Upper lobe of left lung (tissue), 6 donors: ENCODE data around the gene SF3A2. TPM values are rescaled to one million over a fixed set of nuclear protein-coding genes. Genes with fewer than 3 reads are reported as not detected.

Experiments used
- ATAC-seq, 2 donors: fragments of 200-7000 bp; cut with Tn5 transposase; one replicate each; pipeline ENCODE4 v1.9.1; 2022; ENCODE audit warnings: mild to moderate bottlenecking in 2 of 2, moderate library complexity in 2 of 2; ENCODE audit not compliant: low FRiP score in 2 of 2
- DNase-seq, 2 donors: peaks; one replicate each; pipeline ENCODE4 v3.0.0-alpha.2; 2019 to 2020
- H3K27ac ChIP-seq, 4 donors: fragments of 200-600 bp; sonication (generic); one replicate each; pipeline ENCODE4 v1.5.1; 2016 to 2019
- H3K27me3 ChIP-seq, 4 donors: fragments of 200-600 bp; sonication (generic); one replicate each; pipeline ENCODE4 v1.5.1; 2017 to 2019
- H3K36me3 ChIP-seq, 4 donors: fragments of 200-600 bp; sonication (generic); one replicate each; pipeline ENCODE4 v1.5.1; 2016 to 2019
- H3K4me1 ChIP-seq, 4 donors: fragments of 200-600 bp; sonication (generic); one replicate each; pipeline ENCODE4 v1.5.1; 2018 to 2019
- H3K4me3 ChIP-seq, 4 donors: fragments of 200-600 bp; sonication (generic); one replicate each; pipeline ENCODE4 v1.5.1; 2017 to 2019; ENCODE audit warnings: mild to moderate bottlenecking in 2 of 4, moderate library complexity in 1 of 4
- H3K9me3 ChIP-seq, 4 donors: fragments of 200-600 bp; sonication (generic); one replicate each; pipeline ENCODE4 v1.5.1; 2018 to 2019
- CTCF ChIP-seq, 6 experiments: fragments of 450-650 bp in 4 of 6; fragments of 200-600 bp in 2 of 6; sonication (generic) in 2 of 6; IDR thresholded peaks; one replicate each; pipeline ENCODE4 v1.5.1; 2016 to 2019; ENCODE audit warnings: antibody characterized with exemption in 6 of 6
- EP300 ChIP-seq, 4 donors: sonication (generic); formaldehyde crosslinking; IDR thresholded peaks; one replicate each; pipeline ENCODE4 v1.5.1; 2017; ENCODE audit warnings: antibody characterized with exemption in 4 of 4, control low read depth in 2 of 4
- POLR2A ChIP-seq, 4 donors: fragments of 450-650 bp; IDR thresholded peaks; one replicate each; pipeline ENCODE4 v1.5.1; 2016 to 2017; ENCODE audit warnings: antibody characterized with exemption in 4 of 4, mild to moderate bottlenecking in 2 of 4
- POLR2AphosphoS5 ChIP-seq, 2 donors: sonication (generic); formaldehyde crosslinking; IDR thresholded peaks; one replicate each; pipeline ENCODE4 v1.5.1; 2017; ENCODE audit warnings: antibody characterized with exemption in 2 of 2
- WGBS, 2 donors: methylation state at CpG; one replicate each; pipeline ENCODE4 v1.1.5; 2017 to 2018; 5-methylcytosine and 5-hydroxymethylcytosine counted together
- total RNA-seq, 6 donors: library from RNA; depleted of rRNA in 4 of 6; stranded (reverse); fragments of >200 nt in 4 of 6; gene quantifications; one replicate each; pipeline versions ENCODE4 v1.1.0 to v1.2.1, GENCODE V29; 2016 to 2021
- donor health status: DM: no; HTN: no; CAD: no; lungs with moderate emphysema.
- donor health status: DM: no; HTN: yes; CAD: no; lungs with severe emphysema.

Gene SF3A2
- total RNA-seq, 6 donors from 2014 or later, result 39.8 to 104 (median 70.7) TPM

- peak in 1 of 2 donors; percentile 43 for ATAC-seq
- Histone ChIP-seq H3K9me3 (no peaks in the 10 kb centered on the region), H3K27ac (no peak overlapping the region), H3K4me3 (no peak overlapping the region), H3K36me3 (no peaks in the 10 kb centered on the region), H3K27me3 (no peaks in the 10 kb centered on the region), H3K4me1 (peaks cover 0 to 7% (median 3%) of the 10 kb centered on the region in 4 donors)
- DNase-seq, result no peak
- WGBS, 2 donors, result 74 to 84% methylated on average over 11 of the region's 11 CpGs
- TF ChIP-seq POLR2A (IDR thresholded peaks at IDR 0.05), result no peak
- TF ChIP-seq POLR2AphosphoS5 (IDR thresholded peaks at IDR 0.05), result no peak
- TF ChIP-seq EP300 (IDR thresholded peaks at IDR 0.05), result no peak
- TF ChIP-seq CTCF (IDR thresholded peaks at IDR 0.05), result no peak
These were observed 23.7 kb downstream of the SF3A2 start for GRCh38 chr19:2260341-2260805.

GRCh38 chr19:2261438-2262172 is 25.0 kb downstream of the SF3A2 start:
- Histone ChIP-seq H3K27me3 (no peaks in the 10 kb centered on the region), H3K4me3 (no peak overlapping the region), H3K9me3 (no peaks in the 10 kb centered on the region), H3K36me3 (no peaks in the 10 kb centered on the region), H3K4me1 (peaks cover 6 to 13% (median 8%) of the 10 kb centered on the region in 4 donors), H3K27ac (no peak overlapping the region)
- no peak for TF ChIP-seq EP300 (IDR thresholded peaks at IDR 0.05)
- peak in 5 of 6 experiments; percentile 32 to 66 (median 34) for TF ChIP-seq CTCF (IDR thresholded peaks at IDR 0.05)
- ATAC-seq (peak in 1 of 2 donors; percentile 15), DNase-seq (peak in 1 of 2 donors; percentile 61)
- WGBS, 2 donors, result 69 to 70% methylated on average over 7 of the region's 7 CpGs

- peaks cover 21 to 40% (median 31%) of the 10 kb centered on the region in 4 donors for H3K4me1 ChIP-seq
- peaks cover 0 to 3% (median 0%) of the 10 kb centered on the region in 4 donors for H3K36me3 ChIP-seq
- no peaks in the 10 kb centered on the region for H3K9me3 ChIP-seq
- DNase-seq, result peak; percentile 79 to 94
- H3K27me3 ChIP-seq, result no peaks in the 10 kb centered on the region
- TF ChIP-seq POLR2AphosphoS5 (IDR thresholded peaks at IDR 0.05) (peak; percentile 12 to 34), EP300 (IDR thresholded peaks at IDR 0.05) (peak in 1 of 4 donors; percentile 24), POLR2A (IDR thresholded peaks at IDR 0.05) (peak in 1 of 4 donors; percentile 63), CTCF (IDR thresholded peaks at IDR 0.05) (no peak)
- peak; percentile 45 to 55 for ATAC-seq
- H3K27ac ChIP-seq, result peak overlapping the region; percentile 20 to 82 (median 45)
- H3K4me3 ChIP-seq, result no peak overlapping the region
- WGBS, 2 donors, result 43 to 52% methylated on average over 11 to 15 of the region's 18 CpGs
These were observed 29.8 kb downstream of the SF3A2 start for GRCh38 chr19:2266183-2266993.

GRCh38 chr19:2268480-2268830 is 31.8 kb downstream of the SF3A2 start:
- peak overlapping the region in 3 of 4 donors; percentile 98 to 99 (median 98) for H3K4me3 ChIP-seq

More at GRCh38 chr19:2268480-2268830, 31.8 kb downstream of the SF3A2 start:
- Histone ChIP-seq H3K27ac (peak overlapping the region in 2 of 4 donors; percentile 99), H3K36me3 (peaks cover 9 to 24% (median 17%) of the 10 kb centered on the region in 4 donors), H3K27me3 (no peaks in the 10 kb centered on the region), H3K9me3 (no peaks in the 10 kb centered on the region), H3K4me1 (peaks cover 42 to 61% (median 52%) of the 10 kb centered on the region in 4 donors)
- WGBS, 2 donors, result 83 to 88% methylated on average over 4 of the region's 4 CpGs
- TF ChIP-seq EP300 (IDR thresholded peaks at IDR 0.05) (no peak), CTCF (IDR thresholded peaks at IDR 0.05) (no peak), POLR2A (IDR thresholded peaks at IDR 0.05) (no peak)
- ATAC-seq (no peak), DNase-seq (no peak)
